WI38 (cell line): ENCODE measurements around the gene PSMA3.

Experiments used
- H3K4me3 ChIP-seq: 2 replicates; pipeline ENCODE4 v1.5.1; 2011; ENCODE audit warnings: low read depth, mild to moderate bottlenecking, control low read depth, low read length
- CTCF ChIP-seq: IDR thresholded peaks from 2 replicates; pipeline ENCODE4 v1.5.1; 2012; ENCODE audit warnings: low read depth, mild to moderate bottlenecking, control low read depth, low read length

Gene PSMA3

GRCh38 chr14:58307597-58308316 is 63.1 kb downstream of the PSMA3 start:
- no peak for TF ChIP-seq CTCF
- no peak overlapping the region for H3K4me3 ChIP-seq

- TF ChIP-seq CTCF = no peak
These were observed 64.4 kb downstream of the PSMA3 start for GRCh38 chr14:58309086-58309485.

GRCh38 chr14:58313699-58314098 is 69.1 kb downstream of the PSMA3 start:
- H3K4me3 ChIP-seq = no peak overlapping the region
- TF ChIP-seq CTCF = no peak

More at GRCh38 chr14:58309086-58309485, 64.4 kb downstream of the PSMA3 start:
- no peak overlapping the region for H3K4me3 ChIP-seq

GRCh38 chr14:58315606-58316005 is 71.0 kb downstream of the PSMA3 start:
- TF ChIP-seq CTCF = no peak
- H3K4me3 ChIP-seq = no peak overlapping the region
